Measurements from ENCODE around the gene UGT1A1.

UGT1A1 gene

DNA sequence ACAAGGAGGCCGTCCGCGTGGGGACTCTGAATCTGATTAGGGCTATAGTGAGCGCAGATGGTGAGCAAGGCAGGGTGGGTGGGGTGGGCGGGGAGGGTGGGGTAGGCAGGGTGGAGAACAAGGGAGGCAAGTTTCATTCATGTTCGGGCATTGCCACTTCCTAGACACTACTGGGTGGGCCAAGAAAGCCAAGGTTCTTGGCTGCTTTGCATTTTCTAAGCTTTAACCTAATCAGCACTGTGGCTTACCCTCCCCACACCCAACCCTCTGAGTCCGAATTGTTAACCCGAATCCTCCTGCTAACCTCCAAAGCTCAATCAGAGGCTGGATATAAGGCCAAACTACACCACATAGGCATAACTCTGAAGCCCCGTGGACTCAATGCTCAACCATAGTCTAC lies 36.2 kb downstream of the UGT1A1 start:
- no peak overlapping the region for H3K27ac ChIP-seq
- H3K4me3 ChIP-seq: no peak overlapping the region
- DNase-seq (ENCODE audit: low spot score): peak; percentile 43
- TF ChIP-seq CTCF (IDR thresholded peaks at IDR 0.05): no peak

GRCh38 chr2:233798335-233799086 lies 38.4 kb downstream of the UGT1A1 start:
- Histone ChIP-seq H3K27ac (no peak overlapping the region), H3K4me3 (no peak overlapping the region)
- TF ChIP-seq CTCF (IDR thresholded peaks at IDR 0.05): no peak
- DNase-seq (ENCODE audit: low spot score): peak; percentile 62

DNA sequence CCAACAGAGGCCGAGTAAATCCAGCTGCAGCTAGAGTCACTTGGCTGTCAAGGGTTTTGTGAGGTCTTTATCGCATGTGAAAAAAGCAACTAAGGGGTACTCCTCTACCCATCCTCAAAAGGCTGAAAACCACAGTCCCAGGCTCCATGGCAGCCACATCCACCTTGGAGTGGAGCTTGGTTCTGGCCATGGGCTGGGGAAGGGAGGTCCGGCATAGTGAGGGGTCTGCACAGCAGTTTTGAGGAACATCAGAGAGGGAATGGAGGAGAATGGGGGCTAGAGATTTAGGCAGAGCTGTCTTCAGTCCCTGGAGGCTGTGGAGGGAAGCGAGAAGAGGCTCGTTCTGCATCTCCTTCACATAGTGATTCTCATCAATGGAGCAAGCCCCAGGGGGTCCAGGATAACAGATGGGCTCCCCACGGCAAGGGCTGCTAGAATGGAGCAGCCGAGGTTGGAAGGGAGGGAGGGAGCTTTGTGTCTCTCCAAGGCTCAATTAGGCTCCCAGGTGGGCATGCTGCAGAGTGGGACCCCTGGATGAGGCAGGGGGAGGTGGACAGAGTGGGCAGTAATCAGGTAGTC lies 39.1 kb downstream of the UGT1A1 start:
- Histone ChIP-seq H3K27ac (no peak overlapping the region), H3K4me3 (no peak overlapping the region)
- no peak for TF ChIP-seq CTCF (IDR thresholded peaks at IDR 0.05)
- peak; percentile 55 for DNase-seq (ENCODE audit: low spot score)

DNA sequence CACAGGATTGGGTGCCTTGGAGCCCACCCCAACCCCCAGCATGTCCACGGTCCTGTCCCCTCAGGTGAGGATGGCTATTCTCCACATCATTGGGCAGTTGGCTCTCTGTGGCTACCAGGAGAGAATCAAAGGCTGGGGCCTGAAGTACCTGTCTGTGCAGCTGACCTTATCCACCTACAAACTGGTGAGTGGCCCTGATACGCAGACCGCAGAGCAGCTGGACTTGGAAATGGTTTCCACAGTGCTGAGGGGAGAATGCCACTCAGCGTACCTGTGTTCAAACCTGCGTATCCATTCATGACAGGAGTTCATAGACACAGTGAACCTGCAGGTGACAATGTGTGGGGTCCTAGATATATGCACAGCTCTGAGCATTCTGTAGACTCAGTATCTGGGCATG lies 39.6 kb downstream of the UGT1A1 start:
- DNase-seq (ENCODE audit: low spot score): no peak
- TF ChIP-seq CTCF (IDR thresholded peaks at IDR 0.05): no peak
- H3K4me3 ChIP-seq: no peak overlapping the region
- no peak overlapping the region for H3K27ac ChIP-seq

DNA sequence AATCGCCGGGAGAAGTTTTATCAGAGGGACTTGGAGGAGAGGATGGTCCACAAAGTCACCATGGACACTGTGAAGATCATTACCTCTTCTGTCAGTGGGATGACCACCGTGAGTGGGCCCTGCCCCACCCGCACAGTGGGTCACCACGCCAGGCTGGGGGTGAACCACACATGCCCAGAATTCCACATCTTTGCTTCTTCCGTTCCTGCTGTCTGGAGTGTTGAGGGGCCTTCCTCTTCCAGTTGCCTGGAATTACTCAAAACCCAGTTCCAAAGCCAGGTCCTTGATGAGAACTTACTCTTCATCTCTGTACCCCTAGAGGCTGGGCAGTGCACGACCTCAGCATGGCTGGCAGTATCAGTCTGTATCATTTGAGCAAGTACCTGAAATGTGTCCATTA lies 40.1 kb downstream of the UGT1A1 start:
- DNase-seq (ENCODE audit: low spot score): peak; percentile 47
- Histone ChIP-seq H3K4me3 (no peak overlapping the region), H3K27ac (no peak overlapping the region)
- no peak for TF ChIP-seq CTCF (IDR thresholded peaks at IDR 0.05)

DNA sequence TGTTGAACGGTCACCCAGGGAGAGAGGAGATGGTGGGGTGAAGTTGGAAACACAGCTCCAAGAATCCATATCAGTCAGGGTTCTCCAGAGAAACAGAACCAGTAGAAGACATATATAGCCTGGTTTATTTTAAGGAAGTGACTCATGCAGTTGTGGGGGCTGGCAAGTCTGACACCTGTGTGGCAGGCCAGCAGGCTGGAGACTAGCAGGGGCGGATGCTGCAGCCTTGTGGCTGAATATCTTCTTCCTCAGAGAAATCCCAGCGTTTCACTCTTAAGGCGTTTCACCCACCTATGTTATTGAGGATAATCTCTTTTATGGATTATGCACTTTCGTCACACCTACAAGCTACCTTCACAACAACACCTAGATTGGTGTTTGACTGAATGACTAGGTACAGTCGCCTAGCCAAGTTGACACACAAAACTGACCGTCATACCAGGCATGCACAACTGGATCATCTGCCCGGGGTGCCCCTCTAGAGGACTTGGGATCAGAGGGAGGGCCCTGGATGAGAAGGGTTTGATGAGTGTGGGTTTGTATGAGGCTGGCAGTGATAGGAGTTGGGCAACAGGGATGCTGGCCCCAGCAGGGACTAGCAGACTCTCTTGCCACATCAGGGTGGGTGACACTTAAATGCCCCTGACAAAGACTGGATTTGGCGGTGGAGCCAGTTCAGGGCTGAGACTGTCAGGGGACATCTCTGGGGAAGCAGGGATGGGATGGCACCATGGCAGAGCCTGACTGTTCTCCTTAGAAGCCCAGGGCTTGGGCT lies 41.5 kb downstream of the UGT1A1 start:
- TF ChIP-seq CTCF (IDR thresholded peaks at IDR 0.05): no peak
- DNase-seq (ENCODE audit: low spot score): no peak
- H3K4me3 ChIP-seq: no peak overlapping the region
- no peak overlapping the region for H3K27ac ChIP-seq
